ENCODE results near the gene TAAR8. TPM values are rescaled to one million over a fixed set of nuclear protein-coding genes. Genes with fewer than 3 reads are reported as not detected.

TAAR8 gene
- not detected for total RNA-seq

DNA sequence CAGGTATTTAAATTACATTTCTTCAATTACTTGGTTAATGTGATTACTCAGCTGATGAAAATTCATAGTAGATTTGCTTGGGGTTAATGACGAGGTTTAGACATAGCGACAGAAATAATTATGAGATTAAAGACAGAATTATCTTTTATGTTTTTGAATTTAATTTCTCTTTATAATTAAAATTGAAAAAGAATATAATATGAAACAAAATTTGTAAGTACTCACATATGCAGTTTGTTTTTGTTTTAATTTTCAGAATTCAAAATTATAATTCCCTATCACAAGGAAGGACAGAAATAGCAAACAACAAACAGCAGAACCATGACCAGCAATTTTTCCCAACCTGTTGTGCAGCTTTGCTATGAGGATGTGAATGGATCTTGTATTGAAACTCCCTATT lies at the start of gene TAAR8:
Gene TAAR8, plus strand, starts transcription at position 301 of the 400 bp plus-strand sequence. Its CDS starts 21 bp downstream, at position 322.
- Mint-ChIP-seq H3K36me3 (no peaks in the 10 kb centered on the region), H3K27ac (no peak within 1 kb of the TSS), H3K9me3 (no peaks in the 10 kb centered on the region)
- DNase-seq (ENCODE audit: low spot score in 2 of 2) (no peak), ATAC-seq (no peak)

GRCh38 chr6:132504757-132505156 lies 47.7 kb upstream of the TAAR8 start:
- DNase-seq (ENCODE audit: low spot score in 2 of 2) (no peak), ATAC-seq (no peak)
- Mint-ChIP-seq H3K27ac (no peak overlapping the region), H3K9me3 (no peaks in the 10 kb centered on the region), H3K36me3 (peaks cover 25 to 28% of the 10 kb centered on the region in 2 donors)

- Mint-ChIP-seq H3K27ac (no peak overlapping the region), H3K36me3 (peaks cover 21 to 24% of the 10 kb centered on the region in 2 donors), H3K9me3 (no peaks in the 10 kb centered on the region)
- ATAC-seq (no peak), DNase-seq (ENCODE audit: low spot score in 2 of 2) (no peak)
Measured at GRCh38 chr6:132505158-132505557, 47.3 kb upstream of the TAAR8 start.

GRCh38 chr6:132506461-132506860 lies 46.0 kb upstream of the TAAR8 start:
- H3K36me3 Mint-ChIP-seq: peaks cover 14 to 17% of the 10 kb centered on the region in 2 donors
- H3K27ac Mint-ChIP-seq: no peak overlapping the region
- no peaks in the 10 kb centered on the region for H3K9me3 Mint-ChIP-seq
- ATAC-seq (no peak), DNase-seq (ENCODE audit: low spot score in 2 of 2) (no peak)

DNA sequence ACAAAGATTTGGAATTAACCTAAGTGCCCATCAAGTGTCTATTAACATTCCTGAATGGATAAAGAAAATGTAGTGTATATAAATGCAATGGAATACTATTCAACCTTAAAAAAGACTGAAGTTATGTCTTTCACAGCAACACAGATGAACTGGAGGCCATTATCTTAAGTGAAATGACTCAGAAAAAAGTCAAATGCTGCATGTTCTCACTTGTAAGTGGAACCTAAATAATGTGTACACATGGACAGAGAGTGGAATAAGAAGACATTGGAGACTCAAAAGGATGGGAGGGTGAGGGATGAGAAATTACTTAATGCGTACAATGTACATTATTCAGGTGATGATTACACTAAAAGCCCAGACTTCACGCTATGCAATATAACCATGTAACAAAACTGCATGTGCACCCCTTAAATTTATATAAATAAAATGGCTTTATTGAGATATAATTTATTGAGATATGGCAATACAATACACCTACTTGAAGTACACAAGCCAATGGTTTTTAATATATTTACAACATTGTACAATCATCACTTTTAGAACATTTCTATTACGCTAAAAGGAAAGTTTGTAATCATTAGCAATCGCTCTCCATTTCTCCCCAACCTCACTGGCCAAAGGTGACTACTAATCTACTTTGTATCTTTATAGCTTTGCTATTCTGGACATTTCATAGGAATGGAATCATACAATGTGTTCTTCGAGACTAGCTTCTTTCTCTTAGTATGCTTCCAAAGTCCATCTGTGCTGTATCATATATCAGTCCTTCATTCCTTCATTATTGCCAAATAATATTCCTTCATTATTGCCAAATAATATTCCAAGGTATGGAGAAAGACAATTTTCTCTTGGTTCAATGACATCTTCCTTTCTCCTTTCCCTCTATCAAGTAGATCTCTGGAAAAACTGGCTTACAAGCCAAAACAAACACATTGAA lies 45.3 kb upstream of the TAAR8 start:
- DNase-seq (ENCODE audit: low spot score in 2 of 2) (no peak), ATAC-seq (no peak)
- Mint-ChIP-seq H3K27ac (no peak overlapping the region), H3K9me3 (no peaks in the 10 kb centered on the region), H3K36me3 (peaks cover 8 to 11% of the 10 kb centered on the region in 2 donors)

GRCh38 chr6:132511210-132511830 lies 41.2 kb upstream of the TAAR8 start:
- ATAC-seq: no peak
- no peak for DNase-seq (ENCODE audit: low spot score in 2 of 2)
- Mint-ChIP-seq H3K9me3 (no peaks in the 10 kb centered on the region), H3K36me3 (peaks cover 8 to 11% of the 10 kb centered on the region in 2 donors), H3K27ac (no peak overlapping the region)

GRCh38 chr6:132511831-132512220 lies 40.6 kb upstream of the TAAR8 start:
- H3K9me3 Mint-ChIP-seq: no peaks in the 10 kb centered on the region
- DNase-seq (ENCODE audit: low spot score in 2 of 2) (no peak), ATAC-seq (no peak)
- peaks cover 8 to 11% of the 10 kb centered on the region in 2 donors for H3K36me3 Mint-ChIP-seq
- H3K27ac Mint-ChIP-seq: no peak overlapping the region

- no peak for ATAC-seq
- H3K27ac Mint-ChIP-seq: peak overlapping the region in 1 of 2 donors; percentile 87
Measured at GRCh38 chr6:132512342-132512637, 40.2 kb upstream of the TAAR8 start.

DNA sequence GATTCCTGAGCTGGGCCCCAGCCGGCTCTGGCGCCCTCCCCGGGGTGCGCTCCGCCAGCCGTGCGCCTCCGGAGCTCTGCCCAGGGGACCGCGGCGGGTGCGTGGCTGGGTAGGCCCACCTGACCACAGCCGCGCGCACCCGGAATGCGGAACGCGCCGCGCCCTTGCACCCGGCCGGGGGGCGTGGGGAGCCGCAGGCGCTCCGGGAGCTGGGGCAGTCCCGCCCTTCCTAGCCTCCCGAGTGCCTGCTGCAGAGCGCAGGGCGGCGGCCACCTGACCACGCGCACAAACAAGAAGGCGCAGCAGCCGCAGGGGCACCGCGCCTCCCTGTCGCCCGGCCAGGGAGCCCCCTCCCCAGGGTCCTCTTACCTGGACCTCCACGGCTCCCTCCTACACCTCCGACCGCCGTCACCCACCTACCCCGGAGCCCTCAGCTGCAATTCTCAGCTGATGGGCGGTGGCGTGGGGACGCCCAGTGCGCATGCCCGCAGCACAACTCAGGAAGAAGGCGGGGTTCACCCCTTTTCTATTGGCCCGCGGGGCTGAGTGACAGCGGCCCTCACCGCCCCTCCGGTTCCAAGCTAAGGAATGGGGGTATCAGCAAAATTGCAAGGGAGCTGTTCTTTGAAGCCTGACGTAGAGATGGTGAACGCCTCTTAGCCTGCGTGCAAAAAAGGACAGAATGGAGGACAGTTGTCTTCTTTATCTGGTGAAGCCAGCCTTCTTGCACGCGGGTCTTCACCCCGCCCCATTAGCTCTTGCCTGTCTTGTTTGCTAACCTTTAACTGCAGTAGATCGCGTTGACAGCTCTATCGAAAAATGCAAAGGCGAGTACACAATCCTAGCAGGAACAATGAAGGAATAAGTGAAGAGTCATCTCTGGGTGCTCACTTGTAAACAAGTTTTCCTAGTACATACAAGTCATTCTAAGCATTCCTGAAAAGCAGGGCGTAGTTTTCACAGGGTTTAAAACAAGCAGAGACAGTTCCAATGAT lies 39.5 kb upstream of the TAAR8 start, which contains the start of gene STX7:
Gene STX7, minus strand, starts transcription at position 479 of the 995 bp plus-strand sequence. CDS start 9,586 bp downstream, outside the sequence.
- Mint-ChIP-seq H3K9me3 (no peaks in the 10 kb centered on the region), H3K27ac (peak within 1 kb of the TSS; percentile 83 to 87), H3K36me3 (peaks cover 1 to 6% of the 10 kb centered on the region in 2 donors)
- ATAC-seq (peak; percentile 96), DNase-seq (ENCODE audit: low spot score in 2 of 2) (peak; percentile 80 to 88)

More at GRCh38 chr6:132512342-132512637, 40.2 kb upstream of the TAAR8 start:
- H3K9me3 Mint-ChIP-seq: no peaks in the 10 kb centered on the region
- H3K36me3 Mint-ChIP-seq: peaks cover 8 to 11% of the 10 kb centered on the region in 2 donors
- no peak for DNase-seq (ENCODE audit: low spot score in 2 of 2)

- peak overlapping the region in 1 of 2 donors; percentile 83 for H3K27ac Mint-ChIP-seq
Measured at GRCh38 chr6:132513831-132514545, 38.5 kb upstream of the TAAR8 start.

GRCh38 chr6:132515386-132515785 lies 37.1 kb upstream of the TAAR8 start:
- Mint-ChIP-seq H3K9me3 (no peaks in the 10 kb centered on the region), H3K36me3 (no peaks in the 10 kb centered on the region), H3K27ac (no peak overlapping the region)
- ATAC-seq (no peak), DNase-seq (ENCODE audit: low spot score in 2 of 2) (no peak)

More at GRCh38 chr6:132513831-132514545, 38.5 kb upstream of the TAAR8 start:
- Mint-ChIP-seq H3K9me3 (no peaks in the 10 kb centered on the region), H3K36me3 (no peaks in the 10 kb centered on the region)
- DNase-seq (ENCODE audit: low spot score in 2 of 2) (no peak), ATAC-seq (no peak)

GRCh38 chr6:132520953-132521352 lies 31.5 kb upstream of the TAAR8 start:
- Mint-ChIP-seq H3K27ac (no peak overlapping the region), H3K9me3 (no peaks in the 10 kb centered on the region), H3K36me3 (no peaks in the 10 kb centered on the region)
- ATAC-seq (no peak), DNase-seq (ENCODE audit: low spot score in 2 of 2) (no peak)

GRCh38 chr6:132524646-132525045 lies 27.8 kb upstream of the TAAR8 start:
- Mint-ChIP-seq H3K27ac (no peak overlapping the region), H3K36me3 (no peaks in the 10 kb centered on the region), H3K9me3 (no peaks in the 10 kb centered on the region)
- no peak for ATAC-seq
- no peak for DNase-seq (ENCODE audit: low spot score in 2 of 2)

- ATAC-seq (no peak), DNase-seq (ENCODE audit: low spot score in 2 of 2) (no peak)
- Mint-ChIP-seq H3K36me3 (no peaks in the 10 kb centered on the region), H3K27ac (no peak overlapping the region), H3K9me3 (no peaks in the 10 kb centered on the region)
Measured at GRCh38 chr6:132525866-132526265, 26.6 kb upstream of the TAAR8 start.

- DNase-seq (ENCODE audit: low spot score in 2 of 2): no peak
- no peak for ATAC-seq
- Mint-ChIP-seq H3K9me3 (no peaks in the 10 kb centered on the region), H3K36me3 (no peaks in the 10 kb centered on the region), H3K27ac (no peak overlapping the region)
Measured at GRCh38 chr6:132526461-132526860, 26.0 kb upstream of the TAAR8 start.

GRCh38 chr6:132527791-132528190 lies 24.7 kb upstream of the TAAR8 start:
- no peak overlapping the region for H3K27ac Mint-ChIP-seq
- no peaks in the 10 kb centered on the region for H3K36me3 Mint-ChIP-seq
- no peak for ATAC-seq
- no peaks in the 10 kb centered on the region for H3K9me3 Mint-ChIP-seq
- DNase-seq (ENCODE audit: low spot score in 2 of 2): no peak
